Head of caudate nucleus (tissue), 42 donors: ENCODE results near the gene NT5E.

Experiments
- DNase-seq, 42 donors: peaks; one replicate each; pipeline versions ENCODE4 v3.0.0 to v3.0.0-alpha.2; 2020 to 2021; ENCODE audit warnings: mixed read lengths in 7 of 42
- intact Hi-C: fragments of 100-400 bp; cut with DNase I; formaldehyde crosslinking; loops from one replicate; pipeline ENCODE4 v1.15.0; 2022

The NT5E gene

DNA sequence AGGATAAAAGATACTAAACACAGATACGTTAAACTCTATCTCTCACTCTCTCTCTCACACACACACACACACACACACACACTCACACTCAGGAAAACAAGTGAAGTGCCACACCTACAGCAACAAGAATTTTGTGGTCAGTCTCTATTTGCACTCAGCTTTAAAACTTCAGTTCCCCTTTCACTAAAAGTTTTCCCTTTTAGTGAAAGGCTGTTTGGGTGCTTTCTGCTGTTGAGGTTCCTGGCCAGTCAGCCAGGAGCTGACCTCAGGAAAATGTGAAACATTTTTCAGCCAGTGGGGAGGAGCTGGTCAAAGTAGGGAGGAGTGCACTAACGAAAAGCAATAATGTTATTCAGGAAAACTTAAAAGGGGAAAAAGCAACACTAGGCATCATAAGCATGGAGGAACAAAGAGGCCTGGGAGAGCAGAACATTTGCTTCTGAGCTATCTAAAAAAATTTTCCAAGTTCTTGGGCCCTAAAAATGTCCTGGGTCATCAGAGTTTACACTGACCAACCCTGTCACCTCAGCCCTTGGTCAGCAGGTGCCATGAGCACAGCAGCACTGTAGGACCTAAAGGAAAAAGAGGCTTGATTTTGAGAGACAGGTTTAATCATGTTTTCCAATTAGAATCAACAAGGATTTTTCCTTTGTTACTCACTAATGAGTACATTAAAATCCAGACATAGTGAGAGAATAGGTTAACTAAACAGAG lies 30.7 kb upstream of the NT5E start:
- intact Hi-C loops = no loop called here
- DNase-seq = no peak

DNA sequence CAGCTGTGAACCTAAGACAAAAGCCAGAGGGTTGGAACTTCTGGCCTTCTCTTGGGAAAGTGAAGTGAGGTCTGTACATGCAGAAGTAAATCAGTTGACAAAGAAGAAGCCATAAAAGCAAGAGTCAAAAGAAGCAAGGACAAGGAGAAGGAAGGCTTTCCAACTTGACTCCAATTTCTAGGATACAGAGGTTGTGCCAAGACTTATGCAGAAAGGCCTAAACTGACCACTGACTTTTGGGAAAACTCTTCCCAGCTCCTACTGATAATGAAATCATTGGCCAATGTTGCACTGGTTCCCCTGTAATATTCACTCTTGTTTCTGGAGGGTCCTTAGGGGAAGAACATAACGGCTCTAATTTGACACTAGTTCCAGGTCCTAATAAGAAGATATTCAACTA lies 29.3 kb upstream of the NT5E start:
- no peak for DNase-seq
- intact Hi-C loops = no loop called here

- intact Hi-C loops = no loop called here
Observed at GRCh38 chr6:85421181-85421580, 28.7 kb upstream of the NT5E start.

GRCh38 chr6:85421972-85422371 lies 27.9 kb upstream of the NT5E start:
- intact Hi-C loops = no loop called here
- DNase-seq = no peak

More at GRCh38 chr6:85421181-85421580, 28.7 kb upstream of the NT5E start:
- no peak for DNase-seq

DNA sequence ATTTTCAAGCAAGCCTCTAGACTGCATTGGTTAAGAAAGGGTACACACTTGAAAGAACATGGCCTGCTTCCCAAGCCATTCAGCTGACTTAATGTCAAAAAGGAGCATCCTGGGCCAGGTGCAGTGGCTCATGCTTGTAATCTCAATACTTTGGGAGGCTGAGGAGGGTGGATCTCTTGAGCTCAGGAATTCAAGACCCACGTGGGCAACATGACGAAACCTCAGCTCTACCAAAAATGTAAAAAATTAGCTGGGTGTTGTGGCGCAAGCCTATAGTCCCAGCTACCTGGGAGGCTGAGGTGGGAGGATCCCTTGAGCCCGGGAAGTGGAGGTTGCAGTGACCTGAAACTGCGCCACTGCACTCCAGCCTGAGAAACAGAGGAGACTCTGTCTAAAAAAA lies 26.9 kb upstream of the NT5E start:
- intact Hi-C loops = no loop called here

GRCh38 chr6:85424981-85425380 lies 24.9 kb upstream of the NT5E start:
- intact Hi-C loops = no loop called here
- no peak for DNase-seq

More for the DNA sequence above, 26.9 kb upstream of the NT5E start:
- no peak for DNase-seq

DNA sequence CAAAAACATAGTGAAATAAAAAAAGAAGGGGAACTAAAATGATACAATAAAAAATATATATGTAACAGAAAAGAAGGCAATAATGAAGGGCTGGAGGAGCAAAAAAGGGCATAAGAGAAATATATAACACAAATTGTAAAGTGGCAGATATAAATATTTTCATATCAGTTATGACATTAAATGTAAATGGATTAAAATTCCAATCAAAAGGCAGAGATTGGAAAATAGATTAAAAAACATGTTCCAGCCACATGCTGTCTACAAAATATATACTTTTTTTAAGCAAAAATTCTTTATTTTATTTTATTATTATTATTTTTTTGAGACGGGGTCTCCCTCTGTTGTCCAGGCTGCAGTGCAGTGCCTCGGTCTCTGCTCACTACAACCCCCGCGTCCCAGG lies 23.9 kb upstream of the NT5E start:
- intact Hi-C loops = no loop called here
- DNase-seq = no peak

DNA sequence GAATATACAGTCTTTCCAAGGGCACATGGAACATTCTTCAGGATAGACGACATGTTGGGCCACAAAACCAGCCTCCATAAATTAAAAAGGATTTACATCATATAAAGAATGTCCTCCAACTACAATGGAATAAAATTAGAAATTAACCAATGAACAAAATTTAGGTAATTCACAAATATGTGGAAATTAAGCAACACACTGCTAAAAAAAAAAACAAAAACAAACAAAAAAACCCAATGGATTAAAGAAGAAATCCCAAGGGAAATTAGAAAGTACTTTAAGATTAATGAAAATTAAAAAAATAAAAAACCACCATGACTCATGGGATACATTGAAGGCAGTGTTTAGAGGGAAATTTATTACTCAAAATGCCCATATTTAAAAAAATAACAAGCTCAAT lies 21.4 kb upstream of the NT5E start:
- DNase-seq = no peak
- intact Hi-C loops = no loop called here

- DNase-seq = no peak
- intact Hi-C loops = no loop called here
Observed at GRCh38 chr6:85429346-85429745, 20.5 kb upstream of the NT5E start.

GRCh38 chr6:85431271-85431670 lies 18.6 kb upstream of the NT5E start:
- no peak for DNase-seq
- intact Hi-C loops = no loop called here

DNA sequence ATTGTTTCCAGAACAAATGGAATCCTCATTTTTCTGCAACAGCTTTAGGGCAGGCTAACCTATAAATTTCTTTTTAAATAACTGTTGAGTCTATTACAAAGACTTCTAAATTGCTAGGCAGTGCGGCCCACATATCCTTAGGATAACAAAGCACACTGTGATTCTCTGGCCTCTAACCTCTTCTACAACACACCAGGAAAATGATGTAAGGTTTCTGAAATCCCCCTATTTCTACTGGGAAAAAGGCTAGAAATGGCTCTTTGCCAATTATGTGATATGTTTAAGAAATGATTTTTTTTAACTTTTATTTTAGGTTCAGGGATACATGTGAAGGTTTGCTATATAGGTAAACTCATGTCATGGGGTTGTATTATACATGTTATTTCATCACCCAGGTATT lies 17.3 kb upstream of the NT5E start:
- DNase-seq = no peak
- intact Hi-C loops = no loop called here

GRCh38 chr6:85435851-85436250 lies 14.0 kb upstream of the NT5E start:
- no peak for DNase-seq
- intact Hi-C loops = no loop called here

DNA sequence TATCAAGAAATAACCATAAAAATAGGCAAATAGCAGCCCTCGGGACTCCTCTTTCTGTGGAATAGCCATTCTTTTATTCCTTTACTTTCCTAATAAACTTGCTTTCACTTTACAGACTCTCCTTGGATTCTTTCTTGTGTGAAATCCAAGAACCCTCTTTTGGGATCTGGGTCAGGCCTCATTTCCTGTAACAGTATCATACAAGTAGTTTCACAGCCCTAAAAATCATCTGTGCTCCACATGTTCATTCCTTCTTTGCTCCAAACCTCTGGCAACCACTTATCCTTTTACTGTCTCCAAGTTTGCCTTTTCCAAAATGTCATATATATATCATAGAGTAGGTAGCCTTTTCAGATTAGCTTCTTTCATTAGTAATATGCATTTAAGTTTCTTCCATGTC lies 13.5 kb upstream of the NT5E start:
- no peak for DNase-seq
- intact Hi-C loops = no loop called here

GRCh38 chr6:85436939-85437495 lies 12.9 kb upstream of the NT5E start:
- no peak for DNase-seq
- intact Hi-C loops = no loop called here

- intact Hi-C loops = no loop called here
- no peak for DNase-seq
Observed at GRCh38 chr6:85443349-85444117, 6.3 kb upstream of the NT5E start.

- intact Hi-C loops = no loop called here
- DNase-seq = peak in 10 of 42 donors; percentile 12 to 43 (median 16)
Observed at GRCh38 chr6:85449388-85449817, 480 bp upstream of the NT5E start.

DNA sequence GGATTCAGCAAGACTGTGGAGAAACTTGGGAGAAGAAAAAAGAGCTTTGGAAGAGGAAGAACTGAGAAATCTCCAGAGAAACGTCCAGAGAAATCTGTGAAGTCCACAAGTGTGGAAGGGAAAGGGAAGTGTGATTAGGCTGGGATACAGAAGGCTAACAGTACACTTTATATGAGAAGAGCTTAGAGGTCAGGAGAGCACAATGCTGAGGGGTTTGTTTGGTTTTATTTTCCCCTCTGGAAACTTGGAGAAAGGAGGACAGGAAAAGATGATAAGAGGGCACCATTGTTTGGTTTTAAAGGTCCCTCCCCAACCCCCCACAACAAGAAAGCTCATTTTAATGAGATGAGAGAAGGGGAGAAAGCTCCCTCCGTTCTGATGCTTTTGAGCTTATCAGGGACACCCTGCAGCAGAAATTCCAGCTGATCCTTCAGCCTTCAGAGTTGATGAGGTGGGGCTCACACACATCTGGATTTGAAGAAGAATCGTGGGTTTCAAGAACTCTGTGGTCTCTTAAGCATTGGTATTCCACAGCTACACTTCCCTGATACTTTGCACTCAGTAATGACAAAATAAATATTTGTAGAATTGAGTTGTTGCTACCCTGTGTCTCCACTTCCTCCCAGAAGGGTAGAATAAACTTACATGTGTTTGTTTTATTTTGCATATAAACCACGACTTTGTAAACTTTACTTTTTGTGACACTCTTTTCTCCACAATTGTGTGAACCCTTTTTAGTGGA lies 1.9 kb downstream of the NT5E start:
- DNase-seq = no peak
- intact Hi-C loops = no loop called here

GRCh38 chr6:85452441-85452881 lies 2.6 kb downstream of the NT5E start:
- DNase-seq = no peak
- intact Hi-C loops = no loop called here

DNA sequence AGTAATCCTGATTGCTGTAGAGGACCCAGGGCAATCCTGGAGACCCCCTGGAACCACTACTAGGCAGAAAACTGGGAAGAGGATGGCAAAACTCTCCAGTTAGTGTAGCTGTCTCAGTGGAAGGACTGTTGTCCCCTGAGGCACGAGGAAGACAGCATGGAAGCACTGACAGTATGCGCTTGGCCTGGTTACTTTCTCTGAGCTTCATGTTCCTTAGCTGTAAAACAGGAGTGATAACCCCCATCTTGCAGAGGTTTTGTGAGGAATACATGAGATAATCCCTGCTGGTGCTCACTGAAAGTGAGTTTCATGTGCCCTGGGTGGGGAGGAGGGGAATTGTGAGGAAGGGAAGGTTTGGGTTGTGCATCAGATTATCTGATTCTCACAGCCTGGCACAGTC lies 3.2 kb downstream of the NT5E start:
- DNase-seq = no peak
- intact Hi-C loops = no loop called here

DNA sequence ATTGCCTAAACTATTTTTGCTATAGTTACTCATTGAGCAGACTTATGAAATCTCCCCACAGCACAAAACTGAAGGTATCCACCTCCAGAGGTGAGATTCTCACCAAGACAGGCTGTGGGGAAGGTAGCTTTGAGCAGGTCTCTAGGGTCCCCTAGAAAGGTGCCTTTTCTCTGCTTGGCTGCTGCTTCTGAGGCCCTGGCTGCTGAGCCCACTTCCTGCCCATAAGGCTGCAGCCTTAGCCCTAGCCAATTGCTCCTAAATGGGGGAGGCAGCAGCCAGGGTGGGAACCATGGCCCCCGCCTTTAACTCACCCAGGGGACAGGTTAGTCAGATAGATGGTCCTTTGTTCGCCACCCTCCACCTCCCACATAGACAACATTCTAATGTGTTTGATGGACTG lies 3.6 kb downstream of the NT5E start:
- no peak for DNase-seq
- intact Hi-C loops = no loop called here
